Measurements from ENCODE around the gene STK36.

Gene STK36

DNA sequence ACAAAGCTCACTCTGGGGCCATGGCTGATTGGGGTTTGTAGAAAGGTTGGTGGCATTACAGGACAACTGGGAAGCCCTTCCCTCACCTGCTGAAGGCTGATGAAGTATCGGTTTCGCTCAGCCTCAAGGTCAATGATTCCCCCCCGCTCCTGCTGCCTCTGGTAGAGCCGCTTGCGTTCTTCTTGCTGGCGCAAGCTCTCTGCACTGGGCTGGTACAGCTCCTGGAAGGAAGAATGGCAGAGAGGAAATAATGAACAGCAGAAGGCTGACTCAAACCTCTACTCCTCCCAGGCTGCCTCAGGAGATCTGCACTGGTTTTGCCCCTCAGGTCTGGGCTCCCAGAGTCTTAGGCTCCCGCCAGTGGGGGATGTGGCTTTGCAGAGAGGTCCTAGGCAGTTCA lies 7.2 kb upstream of the STK36 start:
- no peak for DNase-seq

DNA sequence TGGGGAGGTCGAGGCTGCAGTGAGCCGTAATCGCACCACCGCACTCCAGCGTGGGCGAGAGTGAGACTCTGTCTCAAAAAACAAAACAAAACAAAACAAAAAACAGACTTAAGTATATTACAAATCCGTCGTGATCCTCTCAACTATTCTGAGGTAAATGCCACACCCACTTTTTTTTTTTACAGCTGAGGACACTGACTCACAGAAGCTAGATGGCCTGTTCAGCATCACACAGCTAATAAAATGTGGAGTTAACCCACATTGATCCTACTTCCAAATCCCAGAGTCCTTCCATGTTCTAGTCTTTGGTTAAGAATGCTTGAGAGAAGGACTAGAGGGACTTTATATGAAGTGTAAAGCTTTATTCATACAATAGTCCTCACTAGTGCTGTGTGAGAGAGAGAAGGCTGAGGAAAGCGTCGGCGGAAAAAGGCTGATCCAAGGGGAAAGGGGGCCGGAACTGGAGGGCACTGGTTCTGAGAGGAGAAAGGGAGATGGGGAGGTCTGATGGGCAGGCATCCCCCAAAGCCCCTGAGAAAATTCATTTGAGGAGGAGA lies 711 bp upstream of the STK36 start:
- DNase-seq, result no peak

DNA sequence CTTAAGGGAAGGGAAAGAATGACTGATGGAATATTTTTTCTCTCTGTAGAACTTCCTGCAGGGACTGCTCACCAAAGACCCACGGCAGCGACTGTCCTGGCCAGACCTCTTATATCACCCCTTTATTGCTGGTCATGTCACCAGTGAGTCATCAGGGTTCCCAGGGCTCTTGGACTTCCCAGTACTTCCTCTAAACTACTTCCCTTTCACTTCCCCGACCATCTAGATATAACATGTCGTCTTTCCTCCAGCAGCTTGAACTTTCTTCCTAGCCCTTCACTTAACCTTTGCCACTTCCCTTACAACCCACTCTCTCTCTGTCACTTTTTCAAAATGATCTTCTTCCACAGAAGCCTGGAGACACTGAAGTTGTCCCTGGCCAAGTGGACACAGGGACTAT lies 7.2 kb downstream of the STK36 start:
- DNase-seq, result no peak

DNA sequence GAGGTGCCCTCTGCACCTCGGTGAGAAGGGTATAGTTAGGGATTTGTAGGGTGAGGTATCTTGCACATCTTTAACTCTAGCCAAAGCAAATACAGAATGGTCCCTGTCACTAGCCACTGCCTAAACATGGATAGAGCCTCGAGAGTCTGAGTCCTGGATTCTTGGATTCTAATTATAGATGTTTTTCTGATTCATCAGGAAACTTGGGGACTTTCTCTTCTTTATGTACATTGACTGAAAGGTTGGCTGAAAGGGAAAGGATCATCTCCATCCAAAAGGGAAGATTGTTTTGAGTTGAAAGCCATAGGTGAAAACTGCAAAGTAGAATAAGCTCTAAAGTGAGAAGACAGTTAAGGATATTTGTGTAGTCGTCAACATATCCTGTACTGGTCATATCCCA lies 8.2 kb downstream of the STK36 start:
- DNase-seq, result no peak

DNA sequence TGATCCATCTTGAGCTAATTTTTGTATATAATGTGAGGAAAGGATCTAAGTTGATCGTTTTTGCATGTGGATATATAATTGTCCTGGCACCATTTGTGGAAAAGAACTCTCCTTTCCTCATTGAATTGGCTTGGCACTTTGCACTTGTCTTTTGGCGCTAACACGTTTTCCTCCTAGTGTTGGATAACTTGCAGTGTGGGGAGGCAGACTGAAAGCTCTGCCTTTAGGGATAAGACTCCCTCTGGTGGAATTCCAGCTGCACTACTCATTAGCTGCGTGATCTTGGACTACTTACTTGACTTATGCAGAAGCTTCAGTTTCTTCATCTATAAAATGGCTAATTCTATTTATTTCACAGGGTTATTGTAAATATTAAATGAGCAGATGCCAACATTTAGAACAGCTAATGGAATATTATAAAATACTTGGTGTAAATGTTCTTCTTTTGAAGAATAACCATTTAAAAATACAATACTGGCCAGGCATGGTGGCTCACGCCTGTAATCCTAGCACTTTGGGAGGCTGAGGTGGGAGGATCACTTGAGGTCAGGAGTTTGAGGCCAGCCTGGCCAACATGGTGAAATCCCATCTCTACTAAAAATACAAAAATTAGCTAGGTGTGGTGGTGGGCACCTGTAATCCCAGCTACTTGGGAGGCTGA lies 15.6 kb downstream of the STK36 start:
- DNase-seq, result peak; percentile 26

DNA sequence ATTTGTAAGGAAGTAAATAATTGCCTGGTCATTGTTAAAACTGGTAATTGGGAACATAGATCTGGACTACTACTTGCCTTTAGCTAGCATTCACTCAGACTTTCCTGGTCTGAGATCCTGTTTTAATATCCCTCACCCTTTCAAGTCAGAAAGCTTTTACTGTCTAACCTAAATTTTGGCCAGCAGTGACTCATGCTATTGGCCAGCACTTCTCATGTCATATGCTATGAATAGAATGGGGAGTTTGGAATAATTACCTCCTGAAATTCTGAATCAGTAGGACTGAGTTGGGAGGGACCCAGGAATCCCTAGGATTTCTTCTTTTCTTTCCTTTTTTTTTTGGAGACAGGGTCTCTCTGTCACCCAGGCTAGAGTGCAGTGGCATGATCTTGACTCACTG lies 19.3 kb downstream of the STK36 start:
- no peak for DNase-seq

DNA sequence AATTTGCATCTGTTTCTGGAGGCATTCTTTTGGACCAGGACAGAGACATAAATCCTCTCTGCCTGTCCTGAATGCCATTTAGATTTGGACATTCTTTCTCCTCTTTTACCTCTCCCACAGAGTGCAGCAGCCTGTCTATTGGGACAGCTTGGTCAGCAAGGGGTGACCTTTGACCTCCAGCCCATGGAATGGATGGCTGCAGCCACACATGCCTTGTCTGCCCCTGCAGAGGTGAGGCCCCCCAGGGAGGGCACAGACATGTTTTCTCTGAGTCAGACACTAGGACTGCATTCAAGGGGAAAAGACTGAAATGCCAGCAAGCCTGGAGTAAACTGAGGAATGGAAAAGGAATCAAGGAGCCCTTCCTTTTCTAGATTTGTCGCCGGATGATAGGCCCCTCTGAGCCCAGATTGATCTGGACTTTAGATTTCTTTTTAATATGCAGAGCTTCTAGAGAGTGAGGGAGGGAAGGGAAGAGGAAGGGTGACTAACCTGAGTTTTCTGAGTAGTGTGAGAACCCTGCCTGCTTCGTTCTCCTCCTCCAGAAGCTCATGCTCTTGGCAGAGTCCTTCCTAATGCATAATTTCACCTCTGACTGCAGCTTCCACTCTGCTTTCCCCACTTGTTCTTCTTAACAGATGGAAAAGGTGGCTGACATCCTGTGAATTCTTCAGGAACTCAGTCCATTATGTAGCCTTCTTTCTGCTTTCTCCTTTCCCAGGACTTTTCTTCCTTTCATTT lies 22.7 kb downstream of the STK36 start:
- no peak for DNase-seq

DNA sequence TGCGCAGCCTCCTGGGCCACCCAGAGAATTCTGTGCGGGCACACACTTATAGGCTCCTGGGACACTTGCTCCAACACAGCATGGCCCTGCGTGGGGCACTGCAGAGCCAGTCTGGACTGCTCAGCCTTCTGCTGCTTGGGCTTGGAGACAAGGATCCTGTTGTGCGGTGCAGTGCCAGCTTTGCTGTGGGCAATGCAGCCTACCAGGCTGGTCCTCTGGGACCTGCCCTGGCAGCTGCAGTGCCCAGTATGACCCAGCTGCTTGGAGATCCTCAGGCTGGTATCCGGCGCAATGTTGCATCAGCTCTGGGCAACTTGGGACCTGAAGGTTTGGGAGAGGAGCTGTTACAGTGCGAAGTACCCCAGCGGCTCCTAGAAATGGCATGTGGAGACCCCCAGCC lies 27.0 kb downstream of the STK36 start:
- DNase-seq, result no peak

DNA sequence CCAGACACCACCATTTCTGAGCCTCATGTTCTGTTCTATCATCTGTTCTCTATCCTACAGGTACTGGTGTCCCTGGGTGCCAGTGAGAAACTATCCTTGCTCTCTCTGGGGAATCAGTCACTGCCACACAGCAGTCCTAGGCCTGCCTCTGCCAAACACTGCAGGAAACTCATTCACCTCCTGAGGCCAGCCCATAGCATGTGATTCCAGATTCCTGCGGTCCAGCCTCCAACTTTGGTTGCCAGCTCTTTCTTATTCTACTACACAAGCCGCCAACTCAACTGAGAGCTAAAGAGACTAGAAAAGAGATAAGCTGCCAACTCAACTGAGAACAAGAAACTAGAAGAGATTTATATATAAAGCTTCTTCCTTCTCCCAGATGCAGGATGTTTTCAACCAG lies 29.9 kb downstream of the STK36 start:
- DNase-seq, result no peak

DNA sequence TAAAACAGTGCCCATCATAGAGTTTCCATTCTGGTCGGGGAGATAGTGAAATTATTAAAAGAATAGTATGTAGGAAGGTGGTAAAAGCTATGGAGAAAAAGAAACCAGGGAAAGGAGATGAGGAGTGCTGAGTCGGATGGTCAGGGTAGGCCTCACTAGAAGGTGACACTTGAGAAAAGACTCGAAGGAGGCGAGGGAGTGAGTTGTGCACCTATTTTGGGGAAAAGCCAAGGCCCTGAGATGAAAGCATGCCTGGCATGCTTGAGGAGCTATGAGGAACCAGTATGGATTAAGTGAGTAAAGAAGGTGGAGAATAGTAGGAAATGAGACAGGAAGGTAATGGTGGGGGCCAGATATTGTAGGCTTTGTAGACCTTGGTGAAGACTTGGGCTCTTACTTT lies 31.5 kb downstream of the STK36 start:
- DNase-seq, result no peak

DNA sequence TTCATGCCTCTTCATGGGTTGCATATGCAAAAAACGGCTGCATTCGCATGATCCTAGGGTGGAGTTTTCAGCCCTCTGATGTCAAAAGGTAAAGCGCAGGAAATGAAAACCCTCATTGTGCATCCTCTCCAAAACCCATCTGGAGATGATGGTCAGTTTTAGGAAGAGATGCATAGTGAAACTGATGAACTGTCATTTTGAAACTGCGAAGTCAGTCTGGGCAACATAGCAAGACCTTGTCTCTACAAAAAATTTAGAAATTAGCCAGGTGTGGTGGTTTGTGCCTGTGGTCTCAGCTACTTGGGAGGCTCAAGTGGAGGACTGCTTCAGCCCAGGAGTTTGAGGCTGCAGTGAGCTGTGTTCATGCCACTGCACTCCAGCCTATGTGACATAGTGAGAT lies 36.2 kb downstream of the STK36 start:
- DNase-seq, result no peak

DNA sequence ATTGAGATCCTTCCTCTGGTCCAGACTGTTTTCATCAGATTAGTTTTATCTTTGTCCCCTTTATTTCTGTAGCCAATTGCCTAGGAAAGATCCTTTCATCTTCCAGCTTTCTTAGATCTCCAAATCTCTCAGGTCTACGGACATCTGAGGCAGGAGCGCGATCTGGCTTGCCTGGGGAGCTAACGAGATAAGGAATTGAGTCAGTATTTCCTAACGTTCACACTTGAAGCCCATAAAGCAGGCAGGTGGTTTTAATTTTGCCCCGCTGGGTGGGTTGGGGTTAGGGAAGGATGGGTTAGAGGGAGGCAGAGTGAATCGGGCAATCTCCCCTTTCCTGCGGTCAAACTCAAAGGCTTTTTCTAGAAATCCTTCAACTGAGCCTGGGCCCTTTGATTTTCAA lies 38.0 kb downstream of the STK36 start:
- DNase-seq, result no peak

DNA sequence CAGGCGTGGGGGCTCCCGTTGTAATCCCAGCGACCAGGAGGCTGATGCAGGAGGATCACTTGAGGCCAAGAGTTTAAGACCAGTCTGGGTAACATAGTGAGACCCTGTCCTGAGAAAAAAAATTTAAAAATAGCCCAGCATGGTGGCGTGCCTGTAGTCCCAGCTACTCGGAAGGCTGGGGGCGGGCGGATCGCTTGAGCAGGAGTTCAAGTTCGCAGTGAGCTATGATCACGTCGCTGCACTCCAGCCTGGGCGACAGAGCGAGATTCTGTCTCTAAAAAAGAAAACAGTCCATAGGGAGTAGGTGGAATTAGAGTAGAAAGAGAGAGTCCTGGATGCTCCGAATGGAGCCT lies 38.4 kb downstream of the STK36 start:
- no peak for DNase-seq

DNA sequence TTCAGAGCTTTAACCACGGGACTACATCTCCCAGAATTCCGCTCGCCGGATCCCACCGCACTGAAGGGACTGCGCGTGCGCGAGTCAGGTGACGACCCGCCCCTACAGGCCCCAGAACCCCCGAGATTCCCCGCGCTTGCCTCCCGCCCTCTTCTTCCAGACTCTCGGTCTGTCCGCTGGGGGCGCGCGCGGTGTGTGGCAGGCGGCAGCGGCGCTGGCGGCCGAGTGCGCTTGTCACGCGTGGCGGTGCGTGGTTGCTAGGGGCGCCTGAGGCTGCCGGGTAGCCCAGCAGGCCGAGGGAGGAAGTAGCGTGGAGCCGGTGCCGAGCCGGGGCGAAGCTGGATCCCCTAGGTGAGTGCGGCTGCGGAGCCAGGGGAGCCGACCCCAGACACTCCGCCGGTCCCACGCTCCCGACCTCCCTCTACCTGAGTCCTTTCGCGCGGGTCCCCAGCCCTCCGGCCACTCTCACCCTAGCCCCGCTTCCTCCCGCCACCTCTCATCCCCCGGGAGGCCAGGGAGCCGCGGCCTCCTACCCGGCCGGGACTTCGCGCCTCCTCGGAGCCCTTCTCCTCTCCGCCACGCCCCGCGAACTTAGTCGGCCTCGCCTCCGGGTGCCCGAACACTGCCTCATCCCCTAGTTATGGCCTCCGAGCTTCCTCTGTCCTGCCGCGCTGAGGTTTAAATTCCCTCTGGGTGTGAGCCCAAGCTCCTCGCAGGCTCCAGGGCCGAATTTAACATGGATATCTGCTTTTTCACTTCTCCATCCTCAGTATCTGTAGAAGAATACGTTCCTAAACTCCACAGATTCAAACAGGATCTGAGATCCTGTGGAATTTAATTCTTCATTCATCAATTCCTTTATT lies 39.0 kb downstream of the STK36 start, which contains the start of gene TTLL4:
Gene TTLL4, plus strand, starts transcription at position 149 of the 863 bp plus-strand sequence. CDS start 26,842 bp downstream, outside the sequence.
- peak; percentile 99 for DNase-seq

DNA sequence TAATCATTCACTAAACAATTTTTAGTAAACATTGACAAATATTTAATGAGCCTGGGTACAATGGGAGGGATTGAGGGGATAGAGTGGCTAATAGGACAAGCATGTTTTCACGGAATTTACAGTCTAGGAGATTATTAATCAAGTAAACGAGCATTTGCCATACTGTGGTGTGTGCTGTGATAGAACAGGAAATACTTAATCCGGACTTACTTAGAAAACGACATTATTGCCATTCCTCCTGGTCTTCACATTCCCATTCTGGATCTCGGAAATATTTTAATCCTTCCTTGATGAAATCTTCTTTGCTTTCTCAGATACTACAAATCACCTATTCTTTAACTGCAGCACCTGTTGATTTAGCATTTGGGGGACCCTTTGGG lies 39.7 kb downstream of the STK36 start:
- no peak for DNase-seq

DNA sequence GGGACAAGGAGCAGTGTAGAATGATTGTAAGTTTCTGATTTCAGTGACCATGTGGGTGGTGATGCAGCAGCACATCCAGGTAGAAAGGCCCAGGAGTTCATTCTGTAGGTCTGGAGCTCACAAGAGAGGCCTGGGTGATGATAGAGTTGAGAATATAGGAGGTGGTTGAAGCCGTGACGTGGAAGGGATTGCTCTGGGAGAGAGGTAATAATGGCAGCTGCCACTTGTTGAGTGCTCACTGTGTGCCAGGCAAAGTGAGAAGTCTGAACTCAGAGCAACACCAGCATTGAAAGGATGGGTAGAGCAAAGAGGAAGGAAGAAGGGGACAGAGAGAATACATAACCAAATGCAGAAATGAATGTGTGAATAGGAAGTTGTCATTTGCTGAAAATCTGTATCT lies 42.0 kb downstream of the STK36 start:
- no peak for DNase-seq

DNA sequence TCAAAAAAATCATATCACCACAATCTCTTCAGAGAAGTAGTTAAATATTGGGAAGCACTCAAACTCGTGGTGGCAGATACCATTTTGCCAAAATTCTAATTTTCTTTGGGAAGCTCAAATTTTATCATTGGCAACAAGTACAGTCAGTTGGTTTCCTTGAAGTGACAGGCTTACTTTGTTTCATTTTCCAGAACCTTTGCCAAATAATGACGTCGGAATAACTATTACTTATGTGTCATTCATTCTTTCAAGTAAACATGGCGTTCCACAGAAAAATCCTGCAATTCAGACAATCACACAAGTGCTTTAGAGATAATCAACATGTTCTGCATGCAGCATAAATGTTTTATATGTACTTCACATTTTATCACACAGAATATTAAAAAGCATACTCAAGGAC lies 44.2 kb downstream of the STK36 start:
- DNase-seq, result no peak

DNA sequence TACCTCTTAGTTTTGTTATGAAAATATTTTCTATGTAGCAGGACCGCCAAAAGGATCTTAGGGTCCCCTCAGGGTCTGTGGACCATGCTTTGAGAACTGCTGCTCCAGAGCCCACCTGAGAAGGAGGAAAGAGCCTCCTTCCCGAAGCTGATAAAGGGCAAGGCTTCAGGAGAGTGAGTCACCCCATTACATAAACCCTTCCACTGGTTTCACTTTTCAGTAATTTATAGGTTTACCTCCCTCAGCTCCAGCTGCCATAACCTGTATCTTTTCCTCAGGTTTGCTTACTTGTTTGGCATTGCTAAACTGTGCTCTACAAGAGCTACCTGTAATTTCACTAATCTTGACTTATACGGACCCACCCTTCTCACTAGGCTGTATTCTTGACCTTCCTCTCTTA lies 45.4 kb downstream of the STK36 start:
- no peak for DNase-seq

DNA sequence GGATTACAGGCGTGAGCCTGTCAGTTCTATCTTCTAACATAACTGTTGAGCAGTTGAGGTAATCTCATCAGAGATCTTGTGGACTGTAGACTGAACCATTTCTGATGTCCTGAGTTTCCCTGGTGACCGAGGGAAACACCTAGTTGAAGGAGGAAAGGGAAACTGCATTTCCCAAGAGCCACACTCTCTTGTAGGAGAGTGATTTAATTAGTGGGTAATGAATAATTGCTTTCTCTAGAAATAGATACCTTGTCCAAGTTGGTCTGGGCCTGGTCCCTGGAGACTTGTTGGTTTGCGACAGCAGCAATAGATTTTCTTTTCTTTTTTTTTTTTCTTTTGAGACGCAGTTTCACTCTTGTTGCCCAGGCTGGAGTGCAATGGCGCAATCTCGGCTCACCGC lies 46.2 kb downstream of the STK36 start:
- no peak for DNase-seq

DNA sequence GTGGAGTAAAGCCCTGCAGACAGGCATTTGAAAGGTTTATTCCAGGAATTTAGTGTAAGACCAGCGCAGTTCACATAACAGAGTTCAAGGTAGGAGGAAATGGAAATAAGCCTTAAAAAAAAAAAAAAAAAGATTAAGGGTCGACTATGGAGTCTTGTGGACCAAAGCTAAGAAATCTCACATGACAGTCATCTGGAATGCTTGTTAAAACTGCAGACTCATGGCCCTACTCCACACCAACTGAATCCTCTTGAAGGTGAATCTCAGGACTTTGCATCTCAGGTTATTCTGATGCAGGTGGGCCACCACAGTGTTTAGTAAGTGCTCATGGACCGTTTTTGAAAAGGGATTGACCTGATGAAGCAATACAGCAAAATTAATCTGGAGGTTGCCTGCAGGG lies 47.6 kb downstream of the STK36 start:
- DNase-seq, result no peak

DNA sequence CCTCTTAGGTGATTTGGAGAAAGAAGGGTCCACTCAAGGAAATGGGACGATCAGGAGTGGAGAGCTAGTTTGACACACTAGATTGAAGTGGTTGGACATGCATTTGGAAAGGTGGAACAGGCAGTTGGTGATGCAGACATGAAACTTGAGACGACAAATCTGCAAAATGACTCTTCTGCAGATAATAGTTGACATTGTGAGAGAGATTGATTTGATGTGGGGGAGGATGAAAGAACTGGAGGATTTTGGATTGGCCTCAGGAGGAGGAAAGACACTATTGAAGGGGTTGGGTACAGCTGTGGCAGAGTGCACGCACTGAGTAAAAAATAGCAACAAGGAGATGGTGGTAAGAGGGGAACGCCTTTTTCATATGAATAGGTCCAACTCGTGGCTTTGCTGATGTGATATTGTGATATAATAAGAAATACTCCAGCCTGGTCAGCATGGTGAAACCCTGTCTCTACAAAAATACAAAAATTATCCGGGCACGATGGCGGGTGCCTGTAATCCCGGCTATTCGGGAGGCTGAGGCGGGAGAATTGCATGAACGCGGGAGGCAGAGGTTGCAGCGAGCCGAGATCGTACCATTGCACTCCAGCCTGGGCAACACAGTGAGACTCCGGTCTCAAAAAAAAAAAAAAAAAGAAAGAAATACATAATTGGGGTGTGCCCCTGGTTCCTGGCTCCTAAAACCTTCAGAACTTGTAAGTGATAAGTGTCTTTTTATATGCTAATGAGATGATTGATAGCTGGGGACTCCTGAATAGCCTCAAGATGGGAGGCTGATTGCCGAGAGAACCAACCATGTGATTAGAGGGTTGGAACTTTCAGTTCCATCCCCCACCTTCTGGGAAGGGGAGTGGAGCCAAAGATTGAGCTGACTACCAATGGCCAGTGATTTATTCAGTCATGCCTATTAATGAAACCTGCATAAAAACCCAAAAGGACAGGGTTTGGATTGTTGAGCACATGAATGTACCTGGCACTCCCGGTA lies 48.5 kb downstream of the STK36 start:
- no peak for DNase-seq

DNA sequence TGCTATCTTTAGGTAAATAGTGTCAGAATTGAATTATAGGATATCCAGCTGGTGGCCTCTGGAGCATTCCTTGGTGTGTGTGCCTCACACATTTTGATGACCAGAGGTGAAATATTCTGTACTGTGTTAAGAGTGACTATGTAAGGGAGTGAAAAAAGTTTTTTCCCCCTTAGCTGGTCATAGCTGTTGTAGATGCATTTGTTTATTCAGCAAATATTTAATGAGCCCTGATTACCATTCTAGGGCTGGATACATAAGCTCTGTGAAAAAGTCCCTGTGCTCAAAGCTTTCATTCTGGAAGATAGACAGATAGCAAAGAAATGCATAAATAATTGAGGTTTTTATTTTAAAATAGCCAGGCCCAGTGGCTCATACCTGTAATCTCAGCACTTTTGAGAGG lies 49.6 kb downstream of the STK36 start:
- DNase-seq, result no peak
